Karpas-422 (cell line): ENCODE results near the gene ENKD1. TPM values are rescaled to one million over a fixed set of nuclear protein-coding genes. Genes with fewer than 3 reads are reported as not detected.
"Not testable (repeated sequence)": the region's sequence is repeated elsewhere in the genome, so short reads cannot be mapped to it uniquely, and the experiment has no call there.

ENCODE experiments used
- DNase-seq: peaks from one replicate; pipeline ENCODE4 v3.0.0-alpha.2; 2015
- H2AFZ ChIP-seq: fragments of 200-600 bp; sonication (generic); 2 replicates; pipeline ENCODE4 v1.6.1; 2014; ENCODE audit warnings: antibody characterized with exemption, low read length, mixed read lengths
- H3K27ac ChIP-seq: fragments of 200-600 bp; sonication (generic); 2 replicates; pipeline ENCODE4 v1.5.1; 2014; ENCODE audit warnings: mild to moderate bottlenecking, low read length, moderate library complexity
- H3K27me3 ChIP-seq: fragments of 200-600 bp; sonication (generic); 2 replicates; pipeline ENCODE4 v1.6.1; 2014; ENCODE audit warnings: low read length, mixed read lengths
- H3K36me3 ChIP-seq: fragments of 200-600 bp; sonication (generic); 2 replicates; pipeline ENCODE4 v1.6.1; 2014; ENCODE audit warnings: low read length, mixed read lengths; ENCODE audit not compliant: insufficient read depth
- H3K4me1 ChIP-seq: fragments of 200-600 bp; sonication (generic); 2 replicates; pipeline ENCODE4 v1.6.1; 2014; ENCODE audit warnings: mild to moderate bottlenecking, low read length, mixed read lengths
- H3K4me2 ChIP-seq: fragments of 200-600 bp; sonication (generic); 2 replicates; pipeline ENCODE4 v1.6.1; 2014; ENCODE audit warnings: low read length, low read depth, mild to moderate bottlenecking; ENCODE audit not compliant: poor library complexity, severe bottlenecking
- H3K4me3 ChIP-seq: fragments of 200-600 bp; sonication (generic); 2 replicates; pipeline ENCODE4 v1.5.1; 2014; ENCODE audit warnings: mild to moderate bottlenecking, antibody characterized with exemption, low read length, mixed read lengths
- H3K79me2 ChIP-seq: fragments of 200-600 bp; sonication (generic); 2 replicates; pipeline ENCODE4 v1.6.1; 2014; ENCODE audit warnings: mild to moderate bottlenecking, low read length, mixed read lengths
- H3K9ac ChIP-seq: fragments of 200-600 bp; sonication (generic); 2 replicates; pipeline ENCODE4 v1.6.0; 2014; ENCODE audit warnings: low read length
- H3K9me2 ChIP-seq: fragments of 200-600 bp; sonication (generic), shearing (Covaris generic); replicated peaks from 2 replicates; pipeline ENCODE4 v1.6.0; 2014; ENCODE audit warnings: mild to moderate bottlenecking, low read length, moderate library complexity; ENCODE audit not compliant: insufficient read depth
- H3K9me3 ChIP-seq: fragments of 300-700, 200-600 bp; sonication (generic); 2 replicates; pipeline ENCODE4 v1.6.1; 2014; ENCODE audit warnings: low read length, mixed read lengths
- H4K20me1 ChIP-seq: fragments of 200-600 bp; sonication (generic); 2 replicates; pipeline ENCODE4 v1.6.1; 2014; ENCODE audit warnings: mild to moderate bottlenecking, antibody characterized with exemption, low read length, low read depth; ENCODE audit not compliant: insufficient read depth
- total RNA-seq: library from RNA; depleted of rRNA; stranded (reverse); fragments of >200 nt; shearing (Covaris generic); gene quantifications from 2 replicates; pipeline ENCODE4 v1.2.3, GENCODE V29; 2014; ENCODE audit warnings: low replicate concordance

The ENKD1 gene
- total RNA-seq, 1 experiment from 2014 or later: 8.4 TPM

DNA sequence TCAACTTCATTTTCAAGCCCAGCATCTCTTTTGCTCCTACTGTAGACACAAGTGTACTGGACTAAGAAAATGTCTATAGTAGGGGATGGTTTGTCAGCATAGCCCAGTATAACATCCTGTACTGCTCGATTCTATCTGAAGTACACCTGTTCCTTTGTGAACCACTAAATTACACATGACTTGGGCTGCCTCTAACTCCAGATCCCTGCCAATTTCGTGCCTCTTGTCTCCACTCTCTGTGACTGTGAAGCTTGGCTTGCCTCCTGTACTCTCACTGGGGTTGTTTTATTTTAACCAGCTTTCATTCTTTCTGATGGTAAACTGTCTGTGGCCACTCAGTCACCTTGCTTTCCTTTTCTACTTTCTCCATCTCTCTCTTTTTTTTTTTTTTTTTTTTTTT is 28.1 kb upstream of the ENKD1 start:
- no peak for DNase-seq
- H3K27me3 ChIP-seq: no peaks in the 10 kb centered on the region
- no peaks in the 10 kb centered on the region for H3K9me2 ChIP-seq
- H3K9me3 ChIP-seq: no peaks in the 10 kb centered on the region
- H3K79me2 ChIP-seq: peaks cover 99% of the 10 kb centered on the region
- H2AFZ ChIP-seq: no peak overlapping the region
- no peak overlapping the region for H3K4me3 ChIP-seq
- peaks cover 8% of the 10 kb centered on the region for H3K36me3 ChIP-seq
- H3K4me1 ChIP-seq: peaks cover 9% of the 10 kb centered on the region
- H3K4me2 ChIP-seq: no peak overlapping the region
- 0 out of 2 replicates have a peak, but pooled peaks cover 11% of the 10 kb centered on the region for H4K20me1 ChIP-seq
- H3K9ac ChIP-seq: no peak overlapping the region
- H3K27ac ChIP-seq: no peak overlapping the region

DNA sequence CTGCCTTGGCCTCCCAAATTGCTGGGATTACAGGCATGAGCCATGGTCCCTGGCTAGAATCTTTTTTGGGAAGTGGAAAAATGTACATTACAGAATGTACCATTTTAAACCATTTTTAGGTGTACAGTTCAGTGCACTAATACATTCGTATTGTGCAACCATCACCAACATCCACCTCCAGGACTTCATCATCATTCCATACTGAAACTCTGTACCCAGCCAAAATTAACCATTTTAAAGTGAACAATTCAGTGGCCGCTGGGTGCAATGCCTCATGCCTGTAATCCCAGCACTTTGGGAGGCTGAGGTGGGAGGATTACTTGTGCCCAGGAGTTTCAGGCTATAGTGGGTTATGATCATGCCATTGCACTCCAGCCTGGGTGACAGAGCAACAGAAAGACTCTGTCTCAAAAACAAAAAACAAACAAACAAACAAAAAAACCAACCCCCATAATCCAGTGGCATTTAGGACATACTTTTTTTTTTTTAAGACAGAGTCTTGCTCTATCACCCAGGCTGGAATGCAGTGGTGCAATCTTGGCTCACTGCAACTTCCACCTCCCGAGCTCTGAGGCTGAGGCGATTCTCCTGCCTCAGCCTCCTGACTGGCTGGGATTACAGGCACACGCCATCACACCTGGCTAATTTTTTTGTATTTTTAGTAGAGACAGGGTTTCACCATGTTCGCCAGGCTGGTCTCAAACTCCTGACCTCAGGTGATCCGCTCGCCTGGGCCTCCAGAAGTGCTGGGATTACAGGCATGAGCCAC is 27.2 kb upstream of the ENKD1 start:
- not testable (repeated sequence) for H3K4me2 ChIP-seq

DNA sequence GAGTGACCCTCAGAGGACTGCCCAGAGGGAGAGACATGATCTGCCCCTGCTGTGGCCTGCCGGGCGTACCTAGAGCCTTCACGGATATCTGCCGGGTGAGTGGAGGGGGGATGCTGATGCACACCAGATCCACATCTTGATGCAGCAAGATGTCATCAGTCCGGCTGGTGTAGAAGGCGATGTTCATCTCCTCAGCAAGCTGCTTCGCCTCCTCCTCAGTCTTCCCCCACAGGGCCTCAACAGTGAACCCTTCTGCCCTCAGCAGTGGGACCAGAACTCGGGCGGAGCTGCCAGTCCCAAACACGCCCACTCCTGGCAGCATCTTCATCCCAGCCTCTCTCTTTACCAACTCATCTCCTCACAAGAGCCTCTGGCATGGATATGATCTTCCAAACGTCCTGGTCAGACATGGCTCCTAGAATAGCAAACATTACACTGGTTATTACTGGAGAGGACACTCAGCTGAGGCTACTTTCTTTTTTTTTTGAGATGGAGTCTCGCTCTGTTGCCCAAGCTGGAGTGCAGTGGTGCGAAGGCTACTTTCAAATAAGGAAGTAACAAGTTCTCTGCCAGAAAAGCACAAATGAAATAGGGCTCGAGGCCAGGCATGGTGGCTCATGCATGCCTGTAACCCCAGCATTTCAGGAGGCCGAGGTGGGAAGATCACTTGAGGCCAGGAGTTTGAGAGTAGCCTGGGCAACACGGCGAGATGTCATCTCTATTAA is 19.0 kb upstream of the ENKD1 start:
- Histone ChIP-seq H3K27ac (peak overlapping the region; percentile 86), H4K20me1 (peaks cover 10% of the 10 kb centered on the region; the same call in 1 of the 2 replicates), H3K9ac (no peak overlapping the region; the same call in 1 of the 2 replicates), H3K79me2 (peaks cover 81% of the 10 kb centered on the region), H3K4me1 (peaks cover 30% of the 10 kb centered on the region), H3K9me2 (no peaks in the 10 kb centered on the region), H3K36me3 (peaks cover 27% of the 10 kb centered on the region), H3K4me2 (peak overlapping the region; percentile 38), H3K9me3 (no peaks in the 10 kb centered on the region), H3K27me3 (no peaks in the 10 kb centered on the region), H2AFZ (no peak overlapping the region), H3K4me3 (no peak overlapping the region)
- peak; percentile 85 for DNase-seq

More for the DNA sequence above, 27.2 kb upstream of the ENKD1 start:
- H3K9ac ChIP-seq, H3K27me3 ChIP-seq, H3K9me2 ChIP-seq, H3K4me1 ChIP-seq, H2AFZ ChIP-seq, DNase-seq, H3K27ac ChIP-seq, H3K36me3 ChIP-seq, H3K9me3 ChIP-seq, H3K4me3 ChIP-seq: not testable (repeated sequence)
- Histone ChIP-seq H4K20me1 (0 out of 2 replicates have a peak, but pooled peaks cover 11% of the 10 kb centered on the region), H3K79me2 (peaks cover 95% of the 10 kb centered on the region)

DNA sequence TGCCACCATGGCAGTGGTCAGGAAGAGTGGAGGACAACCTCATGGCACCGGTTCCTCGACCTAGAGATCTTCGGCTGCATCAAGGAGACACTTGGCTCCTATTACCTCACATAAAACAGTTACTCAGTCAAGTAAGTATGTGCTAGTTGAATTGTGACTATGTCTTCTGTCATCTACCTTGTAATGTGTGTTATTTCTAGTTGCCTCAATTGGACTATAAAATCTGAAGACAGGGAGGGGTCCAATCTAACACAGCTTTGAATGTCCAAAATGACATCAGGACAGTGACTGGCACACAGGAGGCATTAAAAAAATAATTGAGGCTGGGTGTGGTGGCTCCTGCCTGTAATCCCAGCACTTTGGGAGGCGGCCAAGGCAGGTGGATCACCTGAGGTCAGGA is 17.2 kb upstream of the ENKD1 start:
- no peak overlapping the region for H3K27ac ChIP-seq
- DNase-seq: no peak
- no peaks in the 10 kb centered on the region for H3K9me2 ChIP-seq
- no peaks in the 10 kb centered on the region for H3K9me3 ChIP-seq
- peaks cover 10% of the 10 kb centered on the region; the same call in 1 of the 2 replicates for H4K20me1 ChIP-seq
- no peak overlapping the region for H3K4me2 ChIP-seq
- no peak overlapping the region for H2AFZ ChIP-seq
- H3K4me1 ChIP-seq: peaks cover 30% of the 10 kb centered on the region
- no peak overlapping the region for H3K4me3 ChIP-seq
- H3K36me3 ChIP-seq: peaks cover 24% of the 10 kb centered on the region
- H3K79me2 ChIP-seq: peaks cover 71% of the 10 kb centered on the region
- no peak overlapping the region for H3K9ac ChIP-seq
- no peaks in the 10 kb centered on the region for H3K27me3 ChIP-seq

DNA sequence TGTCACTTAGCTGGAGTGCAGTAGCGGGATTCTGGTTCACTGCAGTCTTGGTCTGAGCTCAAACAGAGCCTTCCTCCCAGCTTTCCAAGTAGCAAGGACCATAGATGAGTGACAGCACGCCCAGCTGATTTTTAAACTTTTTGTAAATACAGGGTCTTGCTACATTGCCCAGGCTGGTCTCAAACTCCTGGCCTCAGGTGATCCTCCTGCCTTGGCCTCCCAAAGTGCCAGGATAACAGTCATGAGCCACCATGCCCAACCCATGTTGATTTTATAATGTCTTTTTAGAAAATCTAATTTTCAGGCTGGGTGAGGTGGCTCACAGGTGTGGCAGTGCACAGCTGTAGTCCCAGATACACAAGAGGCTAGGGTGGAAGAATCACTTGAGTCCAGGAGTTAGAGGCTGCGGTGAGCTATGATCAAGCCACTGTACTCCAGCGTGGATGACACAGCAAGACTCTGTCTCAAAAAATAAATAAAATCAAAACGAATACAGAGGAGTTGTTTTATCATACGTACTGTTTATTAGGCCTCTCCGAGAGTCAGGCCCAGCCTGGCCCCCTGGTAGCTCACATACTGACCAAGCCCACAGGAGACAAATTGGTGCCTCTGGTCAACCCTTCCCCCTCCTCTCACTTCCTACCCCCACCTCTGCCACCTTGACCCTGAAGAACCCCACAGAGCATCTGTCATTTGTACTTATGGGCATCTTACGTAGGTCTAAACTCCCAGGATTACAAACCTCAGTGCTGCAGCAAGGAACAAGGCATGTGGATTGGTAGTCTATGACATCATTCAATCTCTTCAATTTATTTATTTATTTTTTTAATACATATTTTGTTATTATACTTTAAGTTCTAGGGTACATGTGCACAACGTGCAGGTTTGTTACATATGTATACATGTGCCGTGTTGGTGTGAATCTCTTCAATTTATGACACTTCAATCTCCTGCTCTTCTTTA is 13.7 kb upstream of the ENKD1 start:
- DNase-seq: no peak
- H3K9ac ChIP-seq: no peak overlapping the region
- H4K20me1 ChIP-seq: peaks cover 5% of the 10 kb centered on the region; the same call in 1 of the 2 replicates
- no peaks in the 10 kb centered on the region for H3K9me3 ChIP-seq
- H3K9me2 ChIP-seq: no peaks in the 10 kb centered on the region
- H3K79me2 ChIP-seq: peaks cover 47% of the 10 kb centered on the region
- H3K36me3 ChIP-seq: peaks cover 22% of the 10 kb centered on the region
- H3K4me2 ChIP-seq: no peak overlapping the region
- H2AFZ ChIP-seq: no peak overlapping the region
- peaks cover 5% of the 10 kb centered on the region for H3K4me1 ChIP-seq
- H3K4me3 ChIP-seq: no peak overlapping the region
- no peaks in the 10 kb centered on the region for H3K27me3 ChIP-seq
- no peak overlapping the region for H3K27ac ChIP-seq

DNA sequence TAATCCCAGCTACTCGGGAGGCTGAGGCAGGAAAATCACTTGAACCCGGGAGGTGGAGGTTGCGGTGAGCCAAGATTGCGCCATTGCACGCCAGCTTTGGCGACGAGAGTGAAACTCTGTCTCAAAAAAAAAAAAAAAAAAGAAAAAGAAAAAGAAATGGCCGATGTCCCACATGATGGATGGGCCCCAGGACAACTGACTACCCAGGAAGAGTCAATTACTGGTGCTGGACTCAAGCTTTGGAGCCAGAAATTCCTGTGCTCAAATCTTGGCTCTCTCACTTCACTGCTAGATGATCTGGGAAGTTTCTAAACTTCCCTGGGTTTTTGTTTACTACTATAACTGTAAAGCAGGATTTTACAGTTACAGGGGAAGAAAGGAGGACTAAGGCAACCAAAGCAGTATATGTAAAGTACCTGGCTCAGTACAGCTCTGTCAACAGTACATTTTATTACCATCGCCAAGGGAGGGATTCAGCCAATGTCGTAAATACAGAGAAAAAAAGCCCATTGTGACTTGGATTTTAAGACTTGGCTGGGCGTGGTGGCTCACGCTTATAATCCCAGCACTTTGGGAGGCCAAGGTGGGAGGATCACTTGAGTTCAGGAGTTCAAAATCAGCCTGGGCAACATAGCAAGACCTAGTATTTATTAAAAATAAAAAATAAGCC is 11.9 kb upstream of the ENKD1 start:
- no peak for DNase-seq
- no peak overlapping the region for H2AFZ ChIP-seq
- H3K9ac ChIP-seq: no peak overlapping the region
- H3K4me1 ChIP-seq: peaks cover 17% of the 10 kb centered on the region
- H3K4me2 ChIP-seq: no peak overlapping the region
- no peak overlapping the region for H3K4me3 ChIP-seq
- no peaks in the 10 kb centered on the region for H3K27me3 ChIP-seq
- no peaks in the 10 kb centered on the region for H3K9me3 ChIP-seq
- H3K27ac ChIP-seq: no peak overlapping the region
- H3K79me2 ChIP-seq: peaks cover 35% of the 10 kb centered on the region
- peaks cover 10% of the 10 kb centered on the region; the same call in 1 of the 2 replicates for H3K36me3 ChIP-seq
- H3K9me2 ChIP-seq: no peaks in the 10 kb centered on the region
- H4K20me1 ChIP-seq: no peaks in the 10 kb centered on the region

DNA sequence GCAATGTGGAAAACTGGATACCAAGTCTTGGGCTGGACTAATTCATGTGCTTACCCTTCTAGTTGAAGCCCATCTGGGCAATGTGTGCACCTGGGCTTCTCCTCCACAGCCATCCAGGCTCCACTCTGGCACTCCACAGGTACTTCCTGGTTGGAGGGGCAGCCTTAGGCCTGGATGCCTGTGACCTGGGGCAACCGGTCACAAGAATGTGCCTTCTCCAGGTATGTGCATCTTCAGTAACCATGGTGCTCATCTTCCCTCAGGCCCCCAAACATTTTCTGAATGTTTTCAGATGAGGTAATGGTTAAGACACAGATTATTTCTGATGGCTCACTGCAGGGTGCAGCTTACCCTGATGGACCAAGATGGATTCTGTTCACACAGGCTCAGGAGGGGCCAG is 11.2 kb upstream of the ENKD1 start:
- Histone ChIP-seq H2AFZ (no peak overlapping the region), H3K4me2 (no peak overlapping the region), H3K27me3 (no peaks in the 10 kb centered on the region), H3K4me3 (no peak overlapping the region), H3K4me1 (peaks cover 25% of the 10 kb centered on the region), H3K9me3 (no peaks in the 10 kb centered on the region), H3K27ac (no peak overlapping the region), H3K36me3 (peaks cover 4% of the 10 kb centered on the region; the same call in 1 of the 2 replicates), H3K9me2 (no peaks in the 10 kb centered on the region), H4K20me1 (no peaks in the 10 kb centered on the region), H3K9ac (no peak overlapping the region), H3K79me2 (peaks cover 33% of the 10 kb centered on the region)
- DNase-seq: no peak
